T-helper 1 cell (primary cell): ENCODE results near the gene RNF34.
A peak's percentile ranks its signal among the peaks of the same experiment; 100 is the strongest.

Source experiments
- DNase-seq, 5 donors: peaks; one replicate each; pipeline ENCODE4 v3.0.0-alpha.2; 2012 to 2020

Gene RNF34

DNA sequence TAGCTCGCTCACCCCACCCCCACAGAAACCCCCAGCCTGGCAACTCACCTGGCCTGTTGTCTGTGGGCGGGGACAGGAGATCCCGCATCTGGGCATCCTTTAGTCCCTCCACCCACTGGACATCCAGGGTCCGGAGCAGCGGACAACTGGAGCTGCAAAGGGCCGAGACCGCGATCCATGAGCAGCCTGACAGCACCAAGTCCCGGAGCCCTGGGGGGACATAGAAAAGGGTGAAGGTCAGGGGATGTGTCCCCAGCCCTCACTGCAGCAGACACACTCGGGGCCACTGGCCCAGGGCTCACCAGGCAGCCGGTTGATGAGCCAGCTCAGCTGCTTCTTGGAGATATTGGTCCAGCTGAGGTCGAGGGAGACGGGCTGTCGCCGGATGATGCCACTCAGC is 40.9 kb downstream of the RNF34 start:
- DNase-seq, result no peak

GRCh38 chr12:121441555-121441954 is 41.6 kb downstream of the RNF34 start:
- no peak for DNase-seq

DNA sequence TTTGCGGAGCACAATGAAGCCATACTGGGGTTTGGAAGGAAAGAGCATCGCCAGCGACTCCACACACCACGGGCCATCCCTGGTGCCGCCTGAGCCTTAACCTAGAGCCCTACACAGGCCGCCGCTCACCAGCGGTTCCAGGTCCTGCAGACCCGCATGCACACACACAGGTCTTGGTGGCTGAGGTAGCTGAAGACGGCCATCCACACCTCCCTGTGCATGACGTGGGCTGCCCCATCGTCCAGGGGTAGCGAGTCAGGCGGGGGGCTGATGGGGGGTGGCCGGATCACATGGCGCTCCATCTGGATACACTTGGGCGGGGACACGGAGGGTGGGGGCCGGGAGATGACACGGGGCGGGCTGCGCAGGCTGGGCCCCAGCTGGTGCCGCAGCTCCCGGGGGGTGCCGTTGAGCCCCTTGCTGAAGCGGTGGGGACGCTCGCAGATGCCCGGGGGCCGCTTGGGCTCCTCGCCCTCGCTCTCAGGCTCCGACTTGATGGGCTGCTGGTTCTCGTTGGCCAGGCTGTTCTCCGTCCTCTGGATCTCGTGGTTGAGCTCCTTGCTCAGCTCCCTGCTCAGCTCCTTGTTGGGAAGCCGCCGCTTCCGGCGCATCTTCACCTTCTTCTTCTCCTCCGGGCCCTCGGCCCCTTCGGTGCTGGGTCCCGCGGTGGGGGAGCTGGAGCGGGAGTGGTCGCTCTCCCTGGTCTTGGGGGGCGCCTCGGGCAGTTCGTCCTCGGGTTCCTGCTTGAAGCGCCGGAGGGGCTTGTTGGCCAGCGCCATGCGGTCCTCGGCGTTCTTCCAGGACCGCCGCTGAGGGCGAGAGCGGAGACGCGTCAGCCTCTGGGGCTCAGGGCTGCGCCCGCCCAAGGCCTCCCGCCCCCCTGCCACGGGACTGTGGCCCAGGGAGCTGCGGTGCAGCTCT is 42.4 kb downstream of the RNF34 start:
- DNase-seq, result no peak

- peak; percentile 29 to 56 (median 50) for DNase-seq
These were observed 43.4 kb downstream of the RNF34 start for GRCh38 chr12:121443193-121443870.

DNA sequence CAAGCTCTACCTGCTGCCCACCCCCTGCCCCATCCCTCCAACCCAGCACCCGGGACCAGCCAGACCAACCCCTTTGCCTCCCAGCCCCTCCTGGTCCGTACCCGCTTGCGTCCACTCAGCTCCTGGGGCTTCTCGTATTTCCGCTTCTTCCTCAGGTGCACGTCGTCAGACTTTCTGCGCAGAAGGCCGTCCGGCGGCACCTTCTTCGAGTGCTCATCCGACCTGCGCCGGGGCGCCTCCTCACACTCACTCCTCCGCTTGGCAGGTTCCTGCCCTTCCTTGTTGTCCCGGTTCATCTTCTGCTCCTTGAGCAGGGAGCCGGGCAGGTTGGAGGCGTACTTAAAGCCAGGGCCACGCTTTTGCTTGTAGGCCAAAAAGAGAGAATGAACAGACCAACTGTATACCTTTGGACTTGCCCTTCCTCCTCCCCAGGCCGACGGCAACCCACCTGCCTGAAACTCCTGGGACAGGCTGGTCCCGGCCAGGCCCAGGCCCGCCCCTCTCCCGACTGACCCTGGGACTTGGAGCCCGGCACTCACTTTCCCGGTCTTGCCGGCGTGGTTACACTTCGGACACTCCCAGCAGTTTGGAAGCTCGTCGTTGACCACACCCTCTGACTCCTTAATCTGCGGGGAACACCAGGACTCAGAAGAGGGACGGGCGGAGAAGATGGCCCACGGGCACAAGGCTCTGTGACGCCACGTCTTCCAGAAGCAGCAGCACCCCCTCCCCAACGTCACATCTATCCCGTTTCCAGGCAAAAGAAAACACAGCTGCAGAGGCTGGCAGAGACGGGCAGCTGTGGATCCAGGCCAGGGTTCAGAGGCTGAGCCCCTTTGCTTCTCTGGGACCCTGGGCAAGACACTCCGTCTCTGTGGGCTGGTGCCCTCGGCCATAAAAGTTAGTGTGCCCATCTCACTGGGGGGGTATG is 44.3 kb downstream of the RNF34 start:
- DNase-seq, result no peak

DNA sequence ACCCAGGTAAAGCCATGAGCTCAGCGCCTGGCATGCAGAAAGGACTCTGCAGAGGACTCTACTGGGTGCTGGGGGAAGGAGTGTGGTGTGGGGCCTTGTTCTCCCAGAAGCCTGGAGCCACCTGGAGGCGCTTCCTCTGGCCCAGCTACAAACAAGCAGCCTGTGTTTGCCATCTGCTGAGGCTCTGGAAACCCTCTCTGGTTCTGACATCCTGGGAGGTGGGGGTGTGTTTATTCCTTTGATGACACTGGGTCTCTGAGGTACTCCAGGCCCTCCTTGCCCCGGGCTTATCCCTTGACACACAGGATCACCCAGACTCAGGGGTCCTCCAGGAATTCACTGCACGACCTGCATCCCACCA is 44.9 kb downstream of the RNF34 start:
- DNase-seq, result no peak

- DNase-seq, result no peak
These were observed 46.8 kb downstream of the RNF34 start for GRCh38 chr12:121446750-121447149.

DNA sequence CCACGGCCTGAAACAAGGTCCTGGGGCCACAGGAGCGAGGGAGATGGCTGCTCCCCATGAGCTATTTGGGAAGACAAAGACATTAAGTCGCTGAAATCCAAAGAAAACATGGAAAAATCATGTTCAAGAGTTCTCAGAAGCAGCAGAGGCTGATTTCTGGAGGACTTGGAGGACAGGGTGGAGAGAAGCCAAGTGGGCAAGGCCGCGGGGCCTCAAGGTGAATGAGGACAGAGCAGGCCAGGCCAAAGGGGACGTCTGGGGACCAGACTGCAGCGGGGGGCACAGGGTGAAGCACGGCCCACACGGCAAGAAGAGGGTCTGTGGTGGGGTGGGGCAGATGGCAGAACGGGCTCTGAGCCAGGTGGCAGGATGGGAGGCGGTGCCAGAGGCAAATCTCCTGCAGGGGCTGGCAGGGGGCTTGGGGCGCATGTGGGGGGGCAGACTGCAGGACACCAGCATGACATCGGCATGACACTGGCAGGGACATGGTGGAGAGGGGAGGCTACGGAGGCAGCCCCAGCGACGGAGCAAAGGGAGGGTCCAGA is 48.9 kb downstream of the RNF34 start:
- DNase-seq, result no peak

DNA sequence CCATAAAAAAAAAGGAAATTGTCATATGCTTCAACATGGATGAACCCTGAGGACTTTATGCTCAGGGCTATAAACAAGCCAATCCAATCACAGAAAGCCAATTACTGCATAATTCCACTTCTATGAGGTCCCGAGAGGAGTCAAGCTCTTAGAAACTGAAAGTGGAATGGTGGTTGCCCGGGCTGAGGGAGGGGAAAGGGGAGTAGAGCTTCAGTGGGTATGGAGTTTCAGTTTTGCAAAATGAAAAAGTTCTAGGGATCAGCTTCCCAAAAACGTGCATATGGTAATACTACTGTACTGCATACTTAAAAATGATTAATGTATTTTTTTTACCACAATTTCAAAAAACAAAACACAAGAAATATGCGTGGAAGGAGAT is 52.0 kb downstream of the RNF34 start:
- DNase-seq, result no peak

DNA sequence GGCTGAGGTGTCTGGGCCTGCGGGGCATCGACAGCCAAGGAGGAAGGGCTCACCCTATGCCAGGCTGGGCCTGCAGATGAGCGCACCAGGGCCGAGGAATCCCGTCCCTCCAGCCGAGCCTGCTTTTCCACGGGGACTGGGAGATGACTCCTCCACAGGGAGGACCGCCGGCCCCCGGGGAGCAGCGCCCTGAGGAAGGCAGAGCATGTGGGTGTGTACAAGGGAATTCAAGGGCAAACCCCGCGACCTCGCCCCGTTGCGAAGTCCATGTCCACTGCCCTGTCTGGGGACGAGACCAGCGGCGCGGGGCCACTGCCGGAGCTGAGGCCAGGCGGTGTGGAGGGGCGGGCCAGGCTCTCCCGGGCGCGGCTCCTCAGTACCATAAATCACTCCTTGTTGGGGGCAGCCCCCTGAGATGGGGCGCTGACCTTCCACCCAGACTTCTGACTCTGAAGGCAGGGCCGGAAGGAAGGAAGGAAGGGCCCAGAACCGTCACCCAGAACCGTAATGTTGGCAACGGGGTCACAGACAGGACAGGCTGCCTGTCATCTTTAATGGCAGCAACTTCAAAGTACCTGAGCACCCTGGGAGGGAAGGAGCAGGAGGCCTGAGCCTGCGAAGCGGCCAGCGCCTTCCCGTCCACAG is 52.5 kb downstream of the RNF34 start:
- DNase-seq, result no peak

GRCh38 chr12:121452985-121453360 is 53.1 kb downstream of the RNF34 start:
- DNase-seq, result no peak

- DNase-seq, result no peak
These were observed 53.7 kb downstream of the RNF34 start for GRCh38 chr12:121453629-121454028.

DNA sequence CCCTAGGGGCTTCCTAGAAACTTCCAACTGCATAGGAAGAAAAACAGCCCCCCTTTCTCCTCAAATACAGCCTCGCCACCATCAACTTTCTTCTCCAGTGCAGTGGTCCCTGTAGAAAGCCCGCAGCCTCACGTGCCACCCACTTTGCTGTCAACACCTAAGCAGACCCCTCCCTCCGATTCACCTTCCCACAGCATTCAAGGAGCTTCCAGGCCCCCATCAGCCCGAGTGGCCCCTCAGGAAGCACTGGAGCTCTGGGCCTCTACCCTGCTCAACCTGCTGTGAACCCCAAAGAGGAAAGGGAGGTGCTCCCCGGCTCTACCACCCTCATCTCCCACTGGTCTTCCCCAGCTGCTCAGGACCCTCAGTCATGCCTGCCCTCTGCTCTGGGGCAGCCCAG is 55.0 kb downstream of the RNF34 start:
- no peak for DNase-seq

GRCh38 chr12:121455766-121456420 is 56.0 kb downstream of the RNF34 start:
- DNase-seq, result no peak

DNA sequence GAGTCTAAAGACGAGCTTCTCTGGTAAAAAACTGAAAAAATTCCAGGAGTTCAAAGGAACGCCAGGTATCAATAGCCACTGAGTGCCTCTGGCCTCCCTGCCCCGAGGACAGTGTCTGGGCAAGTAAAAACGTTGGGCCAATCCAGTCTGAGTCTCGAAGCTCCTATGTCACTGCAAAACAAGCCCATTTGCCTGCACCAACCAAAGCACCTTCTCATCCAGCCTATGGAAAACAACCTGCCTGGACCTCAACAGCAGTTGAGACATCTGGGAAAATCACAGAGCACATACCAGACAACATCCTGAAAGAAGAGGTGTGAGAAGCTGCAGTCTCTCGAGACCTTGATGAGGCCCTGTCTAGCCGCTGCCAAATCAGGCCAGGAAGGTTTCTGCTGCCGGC is 56.6 kb downstream of the RNF34 start:
- no peak for DNase-seq

DNA sequence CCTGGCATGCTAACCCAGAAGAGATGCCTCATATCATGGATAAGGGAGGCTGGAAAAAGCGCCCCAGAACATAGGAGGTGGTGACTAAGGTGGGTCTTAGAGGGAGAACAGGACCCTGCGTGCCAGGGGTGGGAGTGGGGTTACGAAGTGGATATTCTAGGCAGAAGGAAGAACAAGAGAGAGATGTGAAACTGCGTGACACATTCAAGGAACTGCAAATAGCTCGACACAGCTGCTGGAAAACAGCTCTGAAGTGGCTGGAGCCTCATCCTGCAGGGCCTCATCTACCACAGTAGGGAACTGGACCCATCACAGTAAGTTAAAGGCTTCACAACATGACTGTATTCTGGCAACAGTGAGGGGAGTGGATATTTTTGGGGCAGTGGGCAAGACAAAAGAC is 61.1 kb downstream of the RNF34 start:
- no peak for DNase-seq

DNA sequence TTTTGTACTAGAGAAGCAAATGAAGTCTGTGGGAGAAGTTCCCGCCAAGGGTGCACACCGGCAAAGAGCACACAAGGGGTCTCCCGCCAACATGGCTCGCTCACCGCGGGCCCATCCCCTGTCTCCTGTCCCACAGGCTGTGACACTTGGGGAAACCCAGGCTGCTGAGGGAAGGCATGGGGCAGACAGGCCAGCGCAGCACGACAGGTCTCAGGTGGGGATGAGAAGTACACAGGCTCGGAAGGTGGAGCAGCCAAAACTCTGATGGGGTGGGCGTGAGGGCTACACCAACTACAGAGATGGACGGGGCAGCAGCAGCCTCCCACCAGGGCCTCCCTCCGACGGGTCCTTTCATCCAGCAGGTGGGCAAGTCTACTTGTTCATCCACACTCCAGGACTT is 64.4 kb downstream of the RNF34 start:
- DNase-seq, result no peak

GRCh38 chr12:121465921-121466793 is 66.2 kb downstream of the RNF34 start:
- DNase-seq, result peak in 4 of 5 donors; percentile 19 to 51 (median 34)

DNA sequence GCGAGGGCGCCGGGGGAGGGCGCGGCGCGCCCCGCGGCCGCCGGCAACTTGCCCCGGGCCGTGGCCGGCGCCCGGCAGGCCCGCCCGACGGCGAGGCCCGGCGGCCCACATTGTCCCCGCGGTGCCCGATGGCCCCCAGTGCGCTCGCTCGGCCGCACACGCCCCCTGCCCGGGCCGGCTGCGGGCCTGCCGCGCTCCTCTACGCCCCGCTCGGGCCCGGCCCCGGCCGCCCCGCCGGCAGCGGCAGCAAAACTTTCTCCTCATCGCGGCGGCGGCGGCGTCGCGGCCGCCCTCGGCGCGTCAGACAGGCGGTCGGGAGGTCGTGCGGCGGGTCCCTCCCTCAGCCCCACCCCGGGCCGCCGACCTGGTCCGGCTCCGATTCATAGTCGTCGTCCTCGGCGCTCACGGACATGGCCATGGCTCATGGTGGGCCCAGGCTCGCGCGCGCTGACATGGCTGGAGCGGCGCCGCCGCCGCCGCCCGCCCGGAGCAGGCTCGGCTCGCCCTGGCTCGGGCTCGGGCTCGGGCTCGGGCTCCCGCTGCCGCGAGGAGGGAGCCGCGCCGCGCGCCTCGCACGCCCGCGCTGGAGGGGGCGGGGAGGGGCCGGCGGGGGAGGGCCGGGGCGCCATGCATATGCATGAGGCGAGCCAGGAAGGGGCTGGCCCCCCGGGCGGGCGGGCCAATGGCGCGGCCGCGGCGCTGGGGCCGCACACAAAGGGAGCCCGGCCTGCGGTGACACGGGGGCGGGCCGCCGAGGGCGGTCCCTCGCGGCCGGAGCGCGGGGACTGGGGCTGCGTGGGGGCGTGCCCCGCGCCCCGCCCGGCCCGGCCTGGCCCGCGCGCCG is 67.1 kb downstream of the RNF34 start:
- peak; percentile 75 to 88 (median 82) for DNase-seq
